Omental fat pad (tissue), 4 donors: Measurements from ENCODE around the gene TTC36. TPM values are rescaled to one million over a fixed set of nuclear protein-coding genes. Genes with fewer than 3 reads are reported as not detected.
"Not testable (repeated sequence)": the region's sequence is repeated elsewhere in the genome, so short reads cannot be mapped to it uniquely, and the experiment has no call there.

Experiments used
- ATAC-seq: fragments of 150-250 bp; one replicate; pipeline ENCODE4 v1.9.1; 2016; ENCODE audit warnings: mild to moderate bottlenecking, moderate library complexity; ENCODE audit not compliant: low FRiP score
- DNase-seq: peaks from one replicate; pipeline ENCODE4 v3.0.0-alpha.2; 2019; ENCODE audit warnings: low spot score
- total RNA-seq, 4 donors: library from RNA; depleted of rRNA; stranded (reverse); fragments of >200 nt; gene quantifications; one replicate each; pipeline ENCODE4 v1.1.0, GENCODE V29; 2016
- TF ChIP-seq, protein P1 (sequence below), 3 donors: fragments of 450-650 bp; IDR thresholded peaks; one replicate each; pipeline ENCODE4 v1.5.1; 2016 to 2017; ENCODE audit warnings: antibody characterized with exemption in 3 of 3, mild to moderate bottlenecking in 3 of 3, moderate library complexity in 2 of 3

Gene TTC36
- total RNA-seq, 4 donors from 2014 or later = 0.84 to 21.1 (median 2.6) TPM

DNA sequence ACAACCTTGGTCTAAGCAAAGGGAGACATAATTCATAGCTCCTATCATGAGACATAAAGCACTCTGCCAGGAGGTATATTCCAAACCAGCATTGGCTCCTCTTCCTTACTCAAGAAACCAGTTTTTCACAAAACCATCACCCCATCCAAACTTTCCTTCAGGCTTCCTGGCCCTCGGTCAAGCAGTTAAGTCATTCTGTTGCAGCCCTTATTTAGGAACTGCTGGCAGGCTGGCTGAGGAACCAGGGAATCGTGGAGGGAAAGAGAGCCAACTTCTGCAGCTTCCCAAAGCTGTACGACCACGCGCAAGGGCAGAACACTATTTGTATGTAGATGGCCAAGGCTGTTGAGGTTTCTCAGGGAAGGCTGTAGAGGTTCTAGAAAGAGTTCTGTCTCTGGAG, 37.8 kb downstream of the TTC36 start:
- DNase-seq = no peak
- TF ChIP-seq, protein P1, sequence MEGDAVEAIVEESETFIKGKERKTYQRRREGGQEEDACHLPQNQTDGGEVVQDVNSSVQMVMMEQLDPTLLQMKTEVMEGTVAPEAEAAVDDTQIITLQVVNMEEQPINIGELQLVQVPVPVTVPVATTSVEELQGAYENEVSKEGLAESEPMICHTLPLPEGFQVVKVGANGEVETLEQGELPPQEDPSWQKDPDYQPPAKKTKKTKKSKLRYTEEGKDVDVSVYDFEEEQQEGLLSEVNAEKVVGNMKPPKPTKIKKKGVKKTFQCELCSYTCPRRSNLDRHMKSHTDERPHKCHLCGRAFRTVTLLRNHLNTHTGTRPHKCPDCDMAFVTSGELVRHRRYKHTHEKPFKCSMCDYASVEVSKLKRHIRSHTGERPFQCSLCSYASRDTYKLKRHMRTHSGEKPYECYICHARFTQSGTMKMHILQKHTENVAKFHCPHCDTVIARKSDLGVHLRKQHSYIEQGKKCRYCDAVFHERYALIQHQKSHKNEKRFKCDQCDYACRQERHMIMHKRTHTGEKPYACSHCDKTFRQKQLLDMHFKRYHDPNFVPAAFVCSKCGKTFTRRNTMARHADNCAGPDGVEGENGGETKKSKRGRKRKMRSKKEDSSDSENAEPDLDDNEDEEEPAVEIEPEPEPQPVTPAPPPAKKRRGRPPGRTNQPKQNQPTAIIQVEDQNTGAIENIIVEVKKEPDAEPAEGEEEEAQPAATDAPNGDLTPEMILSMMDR (IDR thresholded peaks at IDR 0.05) = no peak
- no peak for ATAC-seq

DNA sequence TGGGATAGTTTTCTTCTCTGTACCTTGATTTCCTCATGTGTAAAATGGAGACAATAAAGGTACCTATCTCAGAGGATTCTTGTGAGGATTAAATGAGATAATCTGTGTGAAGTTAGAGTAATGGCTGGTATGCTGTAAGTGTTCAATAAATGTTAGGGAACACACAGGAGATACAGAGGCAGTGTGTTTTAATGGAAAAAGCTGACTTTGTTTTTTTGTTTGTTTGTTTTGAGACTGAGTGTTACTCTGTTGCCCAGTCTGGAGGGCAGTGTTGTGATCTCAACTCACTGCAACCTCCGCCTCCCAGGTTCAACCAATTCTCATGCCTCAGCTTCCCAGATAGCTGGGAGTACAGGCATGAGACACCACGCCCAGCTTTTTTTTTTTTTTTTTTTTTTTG, 42.4 kb downstream of the TTC36 start:
- ATAC-seq (no peak), DNase-seq (no peak)
- TF ChIP-seq, protein P1 (IDR thresholded peaks at IDR 0.05) = no peak

DNA sequence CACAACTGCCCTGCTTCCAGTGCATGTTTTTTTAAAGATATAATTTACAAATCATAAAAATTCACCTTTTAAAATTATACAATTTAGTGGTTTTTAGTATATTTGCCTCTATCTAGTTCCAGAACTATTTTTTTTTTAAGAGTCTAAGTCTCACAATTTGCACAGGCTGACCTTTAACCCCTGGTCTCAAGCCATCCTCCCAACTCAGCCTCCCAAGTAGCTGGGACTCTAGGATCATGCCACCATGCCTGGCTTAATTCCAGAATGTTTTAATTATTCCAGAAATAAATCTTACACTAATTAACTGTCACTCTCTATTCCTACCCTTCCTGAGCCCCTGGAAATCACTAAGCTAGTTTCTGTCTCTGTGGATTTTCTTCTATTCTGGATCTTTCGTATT, 43.5 kb downstream of the TTC36 start:
- no peak for DNase-seq
- no peak for ATAC-seq
- TF ChIP-seq, protein P1 (IDR thresholded peaks at IDR 0.05) = no peak

DNA sequence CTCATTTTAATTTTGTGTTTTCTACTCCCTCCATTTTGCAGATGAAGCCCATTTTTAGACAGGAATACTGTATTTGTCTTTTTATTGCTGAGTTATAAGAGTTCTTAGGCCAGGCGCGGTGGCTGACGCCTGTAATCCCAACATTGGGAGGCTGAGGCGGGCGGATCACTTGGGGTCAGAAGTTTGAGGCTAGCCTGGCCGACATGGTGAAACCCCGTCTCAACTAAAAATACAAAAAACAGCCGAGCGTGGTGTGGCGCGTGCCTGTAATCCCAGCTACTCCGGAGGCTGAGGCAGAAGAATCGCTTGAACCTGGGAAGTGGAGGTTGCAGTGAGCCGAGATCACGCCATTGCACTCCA, 44.4 kb downstream of the TTC36 start:
- DNase-seq, ATAC-seq: not testable (repeated sequence)

DNA sequence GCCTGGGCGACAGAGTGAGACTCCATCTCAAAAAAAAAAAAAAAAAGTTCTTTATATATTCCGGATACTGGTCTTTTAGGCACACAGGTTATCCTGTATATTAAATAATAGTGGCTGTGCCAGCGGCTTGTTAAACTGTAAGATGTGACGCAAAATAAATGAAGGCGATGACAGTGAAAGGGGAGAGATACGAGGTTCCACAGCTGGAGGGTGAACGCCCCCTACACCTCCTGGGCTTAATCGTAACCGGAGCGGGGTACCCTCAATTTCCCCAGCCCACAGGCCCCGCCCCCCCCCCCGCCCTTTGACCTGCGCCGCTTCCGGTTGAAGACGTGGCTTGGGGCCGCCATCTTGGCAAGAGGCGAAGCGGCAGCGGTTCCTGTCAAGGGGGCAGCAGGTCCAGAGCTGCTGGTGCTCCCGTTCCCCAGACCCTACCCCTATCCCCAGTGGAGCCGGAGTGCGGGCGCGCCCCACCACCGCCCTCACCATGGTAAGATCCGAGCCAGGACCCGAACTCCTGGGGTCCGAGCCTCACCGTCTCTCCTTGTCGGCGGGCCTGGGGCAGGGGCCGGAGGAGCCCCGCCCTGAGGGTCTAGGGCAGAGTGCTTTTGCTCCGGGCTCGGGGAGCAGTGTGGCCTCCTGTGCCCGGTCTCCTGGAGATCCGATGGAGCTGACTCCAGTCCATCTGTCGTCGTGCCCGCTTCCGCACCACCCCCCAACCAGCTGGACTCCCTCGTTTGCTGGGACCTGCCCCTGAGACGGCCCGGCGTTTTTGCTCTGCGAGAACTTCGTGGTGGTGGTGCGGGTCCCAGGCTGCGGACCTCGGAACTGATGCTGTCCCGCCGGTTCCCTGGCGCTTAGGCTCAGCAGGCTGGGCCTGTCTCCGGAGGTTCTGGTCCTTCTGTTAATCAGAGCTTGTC, 45.0 kb downstream of the TTC36 start, which contains the start of gene ARCN1:
TSS of gene ARCN1 (plus strand) at position 349 of the 920 bp plus-strand sequence. CDS start at position 488, 139 bp downstream.
- peak; percentile 75 for ATAC-seq
- TF ChIP-seq, protein P1 (IDR thresholded peaks at IDR 0.05) = no peak
- DNase-seq = no peak

DNA sequence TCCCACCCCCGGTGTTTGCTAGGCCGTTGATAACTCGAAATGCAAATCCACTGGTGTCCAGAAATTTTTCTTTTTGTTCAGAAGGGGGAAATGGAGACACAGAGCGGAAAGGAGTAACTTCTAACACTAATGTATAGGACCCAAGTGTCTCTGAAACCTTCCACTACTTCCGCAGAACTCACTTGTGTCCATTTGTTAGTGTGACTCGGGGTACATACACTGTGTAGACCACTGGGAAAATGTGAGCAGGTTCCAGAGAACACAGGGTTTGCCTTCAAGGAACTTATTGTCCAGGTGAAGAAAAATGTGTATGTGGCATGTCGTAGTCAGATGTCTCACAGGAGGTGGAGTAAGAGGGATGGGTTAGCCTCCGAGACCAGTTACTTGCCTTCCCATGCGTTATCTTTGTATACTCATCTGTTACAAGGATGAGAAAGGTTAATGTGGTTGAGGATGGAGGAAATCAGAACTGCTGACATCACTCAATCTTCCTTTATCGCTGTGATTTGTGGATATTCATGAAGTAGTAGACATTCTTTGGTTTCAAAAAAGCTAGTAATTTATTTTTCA, 45.8 kb downstream of the TTC36 start:
- ATAC-seq (peak; percentile 45), DNase-seq (no peak)
- TF ChIP-seq, protein P1 (IDR thresholded peaks at IDR 0.05) = no peak

DNA sequence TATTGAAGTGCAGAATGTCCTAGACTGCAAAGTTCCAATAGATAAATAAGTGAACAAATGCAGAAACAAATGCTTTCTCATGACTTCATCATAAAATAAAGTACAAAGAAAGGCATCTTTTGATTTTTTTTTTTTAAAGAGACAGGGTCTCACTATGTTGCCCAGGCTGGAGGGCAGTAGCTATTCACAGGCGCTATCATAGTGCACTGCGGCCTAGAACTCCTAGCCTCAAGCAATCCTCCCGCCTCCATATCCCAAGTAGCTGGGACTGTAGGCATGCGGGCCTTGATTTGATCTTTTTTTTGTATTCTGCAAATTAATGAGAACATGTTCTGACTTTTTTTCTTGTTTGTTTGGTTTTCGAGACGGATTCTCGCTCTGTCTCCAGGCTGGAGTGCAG, 47.4 kb downstream of the TTC36 start:
- ATAC-seq (no peak), DNase-seq (no peak)
- TF ChIP-seq, protein P1 (IDR thresholded peaks at IDR 0.05) = no peak

DNA sequence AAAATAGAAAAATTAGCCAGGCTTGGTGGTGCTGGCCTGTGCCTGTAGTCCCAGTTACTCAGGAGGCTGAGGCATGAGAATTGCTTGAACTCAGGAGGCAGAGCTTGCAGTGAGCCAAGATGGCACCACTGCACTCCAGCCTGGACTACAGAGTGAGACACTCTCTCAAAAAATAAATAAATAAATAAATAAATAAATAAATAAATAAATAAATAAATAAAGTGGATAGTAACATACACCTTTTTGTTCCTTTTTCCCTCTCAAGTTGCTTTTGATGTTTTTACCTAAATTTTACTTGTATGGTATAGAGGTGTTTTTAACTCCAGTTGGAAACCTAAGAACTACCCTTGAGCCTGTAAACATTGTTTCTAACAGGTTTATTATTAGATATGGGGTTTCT, 50.7 kb downstream of the TTC36 start:
- ATAC-seq, DNase-seq: not testable (repeated sequence)
